PFSK-1 (cell line): ENCODE measurements around the gene FADS2.

Experiments
- FOXP2 ChIP-seq: optimal IDR thresholded peaks from 2 replicates; pipeline ENCODE3; 2011; ENCODE audit warnings: borderline replicate concordance, control low read depth, inconsistent platforms; ENCODE audit not compliant: insufficient read depth; ENCODE audit errors: extremely low read length, extremely low read depth
- POLR2AphosphoS5 ChIP-seq: IDR thresholded peaks from 2 replicates; pipeline ENCODE4 v1.6.1; 2012; ENCODE audit warnings: low read depth, mild to moderate bottlenecking, control low read depth, low read length, moderate library complexity
- REST ChIP-seq, 2 experiments: IDR thresholded peaks; 2 replicates each; pipeline versions ENCODE4 v1.6.1 to v1.8.0; 2011 to 2012; ENCODE audit warnings: low read depth in 2 of 2, low read length in 2 of 2, control low read depth in 1 of 2, inconsistent platforms in 1 of 2, mild to moderate bottlenecking in 1 of 2, moderate library complexity in 1 of 2; ENCODE audit not compliant: insufficient read depth in 1 of 2
- SIN3A ChIP-seq: IDR thresholded peaks from 2 replicates; pipeline ENCODE4 v1.6.1; 2012; ENCODE audit warnings: mild to moderate bottlenecking, low read length, moderate library complexity, borderline replicate concordance; ENCODE audit not compliant: insufficient read depth
- TAF1 ChIP-seq: IDR thresholded peaks from 2 replicates; pipeline ENCODE4 v1.6.1; 2012; ENCODE audit warnings: low read length, control low read depth, borderline replicate concordance; ENCODE audit not compliant: insufficient read depth

FADS2 gene

GRCh38 chr11:61805146-61805545 lies 23.0 kb upstream of the FADS2 start:
- no peak for TF ChIP-seq REST (IDR thresholded peaks at IDR 0.05; ENCODE audit: insufficient read depth in 1 of 2, low read depth in 2 of 2, low read length in 2 of 2)
- no peak for TF ChIP-seq FOXP2
- TF ChIP-seq TAF1 = no peak
- no peak for TF ChIP-seq SIN3A
- TF ChIP-seq POLR2AphosphoS5 = no peak

GRCh38 chr11:61806785-61807184 lies 21.3 kb upstream of the FADS2 start:
- TF ChIP-seq REST (IDR thresholded peaks at IDR 0.05; ENCODE audit: insufficient read depth in 1 of 2, low read depth in 2 of 2, low read length in 2 of 2) (no peak), POLR2AphosphoS5 (no peak), SIN3A (no peak), TAF1 (no peak), FOXP2 (no peak)

- TF ChIP-seq POLR2AphosphoS5 (no peak), FOXP2 (no peak), TAF1 (no peak), REST (IDR thresholded peaks at IDR 0.05; ENCODE audit: insufficient read depth in 1 of 2, low read depth in 2 of 2, low read length in 2 of 2) (no peak), SIN3A (no peak)
Measured at GRCh38 chr11:61810671-61811175, 17.4 kb upstream of the FADS2 start.

DNA sequence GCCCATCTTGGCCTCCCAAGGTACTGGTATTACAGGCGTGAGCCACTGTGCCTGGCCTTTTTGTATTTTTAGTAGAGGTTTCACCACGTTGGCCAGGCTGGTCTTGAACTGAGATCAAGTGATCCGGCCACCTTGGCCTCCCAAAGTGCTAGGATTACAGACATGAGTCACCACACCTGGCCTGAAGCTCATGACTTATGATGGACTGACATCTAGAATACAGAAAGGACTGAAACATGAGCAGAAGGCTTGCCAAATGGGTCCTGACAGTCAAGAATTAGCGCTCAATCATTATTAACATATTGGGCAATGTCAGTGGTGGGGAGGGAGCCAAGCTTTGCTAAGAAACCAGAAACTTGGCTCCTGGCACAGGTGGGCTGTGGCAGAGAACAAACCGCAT lies 16.3 kb upstream of the FADS2 start:
- no peak for TF ChIP-seq REST (IDR thresholded peaks at IDR 0.05; ENCODE audit: insufficient read depth in 1 of 2, low read depth in 2 of 2, low read length in 2 of 2)
- TF ChIP-seq SIN3A = no peak
- no peak for TF ChIP-seq FOXP2
- TF ChIP-seq POLR2AphosphoS5 = no peak

GRCh38 chr11:61812736-61813411 lies 15.2 kb upstream of the FADS2 start:
- no peak for TF ChIP-seq FOXP2
- no peak for TF ChIP-seq SIN3A
- TF ChIP-seq REST (IDR thresholded peaks at IDR 0.05; ENCODE audit: insufficient read depth in 1 of 2, low read depth in 2 of 2, low read length in 2 of 2) = no peak
- TF ChIP-seq POLR2AphosphoS5 = no peak
- TF ChIP-seq TAF1 = no peak
